ENCODE results near the gene CHN1.

CHN1 gene

DNA sequence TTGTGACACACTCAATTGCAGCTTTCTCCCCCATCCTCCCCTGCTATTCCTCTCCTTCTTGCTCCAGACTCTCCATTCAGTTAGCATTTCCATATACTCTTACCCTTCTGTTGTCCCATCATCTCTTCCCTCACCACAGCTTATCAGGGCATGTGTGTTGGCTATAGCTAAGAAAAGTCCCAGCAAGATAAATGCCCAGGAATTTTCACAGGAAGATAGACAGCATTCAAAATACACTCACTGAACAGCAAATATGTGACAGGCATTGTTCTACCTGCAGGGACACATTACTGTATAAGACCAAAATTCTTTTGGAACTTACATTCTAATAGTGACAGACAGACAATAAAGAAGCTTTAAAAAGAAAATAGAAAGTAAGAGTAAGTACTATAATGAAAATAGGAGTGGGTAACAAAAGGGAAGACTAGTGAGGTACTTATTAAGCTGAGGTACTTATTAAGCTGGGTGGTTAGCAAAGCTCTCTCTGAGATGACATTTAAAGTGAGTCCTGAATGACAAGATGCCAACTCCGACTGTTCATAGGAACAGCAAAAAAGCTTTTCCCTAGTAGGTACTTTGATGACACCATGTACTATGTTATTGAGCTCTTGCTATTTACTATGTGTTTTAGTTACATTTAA, 86.2 kb downstream of the CHN1 start:
- no peak for DNase-seq

DNA sequence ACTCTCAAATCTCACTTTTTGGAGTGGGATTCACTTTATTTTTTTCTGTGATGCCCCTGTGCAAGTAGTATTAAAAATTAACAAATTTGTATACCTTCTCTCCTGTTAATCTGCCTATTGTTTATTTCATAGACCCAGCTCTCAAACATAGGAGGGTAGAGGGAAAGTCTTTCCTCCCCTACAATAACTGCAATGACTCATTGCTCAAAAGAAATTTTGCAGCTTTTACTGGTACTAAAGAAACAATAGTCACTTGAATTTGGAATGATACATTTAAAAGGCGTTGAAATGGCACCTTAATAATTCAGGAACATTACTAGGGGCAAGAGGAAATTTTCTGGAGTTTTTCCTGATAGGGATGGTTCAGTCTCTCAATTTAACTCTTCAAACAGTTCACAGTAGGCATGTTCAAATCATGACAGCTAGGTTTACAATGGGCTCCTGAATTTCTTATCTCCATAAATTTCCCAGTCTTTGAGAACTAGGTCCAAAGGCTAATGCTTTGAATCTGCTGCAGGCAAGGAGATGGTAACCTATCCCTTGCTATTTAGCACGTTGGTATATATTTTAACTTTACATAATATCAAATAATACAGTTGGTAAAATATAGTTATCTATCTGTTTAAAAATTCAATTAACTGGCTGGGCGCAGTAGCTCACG, 88.8 kb downstream of the CHN1 start:
- no peak for DNase-seq

DNA sequence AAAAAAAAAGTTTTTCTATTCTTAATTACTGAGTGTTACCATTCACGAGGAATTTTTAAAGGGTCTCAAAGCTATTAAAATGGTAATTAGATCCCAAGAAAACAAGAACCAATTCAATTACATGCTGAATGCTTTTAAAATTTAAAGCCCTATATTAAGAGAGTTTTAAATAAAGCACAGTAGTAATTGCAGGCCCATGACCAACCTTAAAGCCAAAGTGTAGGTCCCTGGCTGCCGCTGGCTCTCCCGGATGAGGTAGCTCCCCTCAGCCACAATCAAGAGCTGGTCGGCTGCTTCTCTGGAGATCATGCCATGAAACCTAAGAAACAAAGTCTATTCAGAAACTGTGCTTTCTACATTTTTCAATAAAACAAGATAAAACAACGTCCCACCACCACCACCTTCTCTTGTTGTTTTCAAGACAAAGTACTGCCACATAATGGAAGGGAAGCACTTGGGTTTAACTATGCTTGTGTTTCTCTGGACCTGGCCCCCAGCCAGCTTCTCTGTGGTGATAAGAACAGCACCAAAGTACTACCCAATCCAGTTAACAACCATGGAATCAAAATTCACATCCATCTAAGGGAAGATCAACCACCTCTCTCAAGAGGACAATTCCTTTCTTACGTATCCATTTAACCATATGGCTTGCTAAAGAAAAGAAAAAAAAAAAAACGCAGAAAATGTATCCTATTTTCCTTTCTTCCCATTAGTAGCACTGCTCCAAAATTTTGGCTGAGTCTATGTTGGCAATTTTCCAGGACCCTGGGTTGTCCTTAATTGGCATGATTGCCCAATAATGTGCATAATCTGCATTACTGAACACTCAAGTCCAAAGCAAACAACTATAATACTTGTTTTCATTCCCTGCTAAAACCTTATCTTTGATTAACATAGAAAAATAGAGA, 90.1 kb downstream of the CHN1 start:
- no peak for DNase-seq

DNA sequence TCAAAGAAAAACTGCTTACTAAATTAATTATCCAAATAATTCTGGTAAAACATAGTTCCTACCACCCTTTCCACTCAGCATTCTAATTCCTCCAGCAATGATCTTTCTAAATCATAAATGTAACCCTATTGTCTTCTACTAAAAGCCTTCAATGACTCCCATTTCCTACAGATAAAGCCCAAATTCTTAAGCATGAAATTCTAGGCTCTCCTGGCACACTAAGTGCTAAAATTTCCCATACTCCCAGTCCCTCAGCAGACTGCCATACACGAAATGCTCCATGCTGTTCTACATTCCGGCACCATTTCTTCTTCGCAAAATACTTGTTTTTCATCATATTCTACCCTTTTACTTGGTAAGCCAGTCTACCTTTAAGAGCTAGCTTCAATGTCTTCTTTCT, 96.9 kb downstream of the CHN1 start:
- DNase-seq, result no peak

DNA sequence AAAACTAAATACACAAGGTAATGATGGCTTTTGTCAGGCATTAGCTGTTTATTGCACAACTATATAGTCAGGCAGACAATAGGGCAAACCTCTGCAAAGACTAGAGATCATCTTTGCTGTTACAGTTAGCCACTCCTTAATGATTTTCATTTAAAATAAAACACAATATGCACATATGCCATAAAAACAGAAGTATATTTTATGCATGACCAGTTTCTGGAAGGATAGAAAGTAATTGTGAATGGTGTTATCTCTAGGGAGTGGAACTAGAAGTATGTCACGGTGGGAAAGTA, 102.0 kb downstream of the CHN1 start:
- no peak for DNase-seq

DNA sequence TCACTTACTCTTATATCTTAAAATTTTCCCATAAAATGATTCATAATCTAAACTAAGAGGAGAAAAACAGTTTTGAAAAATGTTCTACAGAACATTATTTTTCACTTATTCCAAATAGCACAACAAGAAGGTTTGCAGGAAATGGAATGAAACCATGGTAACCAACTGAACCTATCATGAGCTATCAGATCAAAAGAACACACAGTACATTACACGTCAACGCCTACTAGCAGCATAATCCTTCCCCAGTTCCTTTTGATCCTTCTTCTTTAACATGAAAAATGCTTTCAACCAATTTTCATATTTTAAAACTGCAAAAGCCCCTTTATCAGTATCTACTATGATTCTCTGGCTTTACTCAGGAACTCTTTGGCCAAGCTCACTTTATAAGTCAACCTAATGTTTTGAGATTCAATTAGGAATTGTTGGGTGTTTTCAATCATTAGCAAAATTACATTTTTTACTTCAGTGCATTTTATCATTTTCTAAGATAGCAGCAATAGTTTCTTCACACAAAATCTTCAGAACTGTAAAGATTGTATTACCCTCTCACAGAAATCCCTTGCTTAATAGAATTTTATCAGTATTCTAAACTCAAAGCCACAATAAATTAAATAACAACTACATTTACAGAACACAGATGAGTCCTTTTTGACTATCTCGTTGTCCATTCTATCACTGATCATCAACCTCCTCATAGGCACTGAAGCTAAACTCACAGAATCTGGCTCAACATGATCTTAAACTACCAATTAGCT, 102.5 kb downstream of the CHN1 start:
- DNase-seq, result no peak

DNA sequence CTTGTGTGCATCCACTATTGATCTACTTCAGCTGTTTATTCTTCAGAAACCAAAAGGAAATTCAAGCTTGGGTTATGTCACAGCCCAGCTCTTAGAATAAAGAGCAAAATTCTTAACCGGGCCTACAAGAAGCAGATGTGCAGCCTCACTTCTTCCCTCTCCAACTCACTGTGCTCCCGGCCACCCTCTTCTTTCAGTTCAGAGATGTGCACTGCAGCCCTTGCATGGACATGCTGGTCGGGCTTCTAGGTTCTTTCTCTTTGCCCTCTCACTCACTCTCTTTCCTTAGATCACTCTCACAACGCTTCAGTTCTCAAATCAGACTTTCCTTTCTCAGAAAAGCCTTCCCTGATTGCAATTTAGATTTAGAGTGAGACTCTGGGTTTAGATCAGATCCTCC, 104.1 kb downstream of the CHN1 start:
- DNase-seq, result no peak

DNA sequence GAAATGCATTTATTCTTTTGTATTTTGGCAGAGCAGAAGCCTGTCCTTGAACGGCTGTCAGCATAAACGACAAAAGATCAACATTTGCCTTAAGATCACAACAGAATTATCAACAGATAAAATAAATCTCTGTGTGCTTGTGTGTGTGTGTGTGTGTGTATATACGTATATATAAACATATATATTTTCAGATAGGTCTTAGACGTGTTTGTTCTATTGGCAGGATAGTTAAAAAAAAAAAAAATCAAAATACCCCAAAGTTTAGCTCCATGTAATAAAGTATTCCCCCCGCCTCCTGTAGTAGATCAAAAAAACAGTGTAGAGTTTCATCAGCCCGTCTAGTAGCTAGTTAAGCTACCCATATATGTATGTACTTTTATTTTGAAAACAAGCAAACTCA, 107.9 kb downstream of the CHN1 start:
- no peak for DNase-seq

DNA sequence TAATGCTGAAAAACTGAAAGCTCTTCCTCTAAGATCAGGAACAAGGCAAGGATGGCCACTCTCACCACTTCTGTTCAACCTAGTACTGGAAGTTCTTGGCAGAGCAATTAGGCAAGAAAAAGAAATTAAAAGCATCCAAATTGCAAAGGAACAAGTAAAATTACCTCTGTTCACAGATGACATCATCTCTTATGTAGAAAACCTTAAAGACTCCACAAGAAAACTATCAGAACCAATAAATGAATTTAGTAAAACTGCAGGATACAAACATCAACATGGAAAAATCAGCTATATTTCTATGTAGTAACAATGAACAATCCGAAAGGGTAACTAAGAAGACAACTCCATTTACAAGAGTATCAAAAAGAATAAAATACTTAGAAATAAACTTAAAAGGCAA, 112.2 kb downstream of the CHN1 start:
- no peak for DNase-seq

DNA sequence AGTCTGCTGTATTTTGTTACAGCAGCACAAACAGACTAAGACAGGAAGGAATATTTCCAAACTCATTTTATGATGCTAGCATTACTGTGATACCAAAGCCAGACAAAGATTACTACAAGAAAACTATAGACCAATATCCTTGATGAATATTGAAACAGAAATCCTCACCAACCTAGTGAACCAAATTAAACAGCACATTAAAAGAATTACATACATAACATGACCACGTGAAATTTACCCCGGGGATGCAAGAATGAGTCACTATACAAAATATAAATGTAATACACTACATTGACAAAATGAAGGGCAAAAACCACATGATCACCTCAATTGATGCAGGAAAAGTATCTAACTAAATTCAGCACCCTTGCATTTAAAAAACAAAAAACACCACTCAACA, 112.6 kb downstream of the CHN1 start:
- DNase-seq, result no peak

DNA sequence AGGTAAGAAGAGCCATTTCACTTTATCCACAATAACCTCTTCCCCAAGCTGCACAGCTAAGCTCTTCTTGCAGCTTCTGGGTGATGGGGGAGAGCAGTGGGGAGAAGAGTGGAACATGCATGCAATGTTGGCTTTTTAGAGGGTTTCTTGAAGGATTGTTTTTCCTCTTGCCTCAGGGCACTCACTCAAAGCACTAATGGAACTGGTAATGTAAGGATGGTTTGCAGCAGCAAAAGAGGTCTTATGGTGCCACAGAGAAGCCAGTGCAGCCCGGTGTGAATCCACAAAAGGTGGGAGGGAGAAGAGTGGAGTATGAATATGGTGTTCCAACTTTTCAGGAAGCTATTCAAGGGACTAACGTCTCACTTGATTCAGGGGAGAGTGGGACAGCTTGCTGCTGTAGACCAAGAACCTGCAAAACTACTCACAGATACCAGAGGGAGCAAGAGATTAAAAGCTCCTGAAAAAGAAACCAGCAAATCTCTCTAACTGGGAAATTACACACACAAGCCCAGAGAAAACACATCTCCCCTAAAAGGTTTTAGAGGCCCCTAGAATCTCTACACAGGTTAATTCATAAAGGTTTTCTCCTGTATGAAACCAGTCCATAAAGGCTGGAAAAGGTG, 116.4 kb downstream of the CHN1 start:
- no peak for DNase-seq

DNA sequence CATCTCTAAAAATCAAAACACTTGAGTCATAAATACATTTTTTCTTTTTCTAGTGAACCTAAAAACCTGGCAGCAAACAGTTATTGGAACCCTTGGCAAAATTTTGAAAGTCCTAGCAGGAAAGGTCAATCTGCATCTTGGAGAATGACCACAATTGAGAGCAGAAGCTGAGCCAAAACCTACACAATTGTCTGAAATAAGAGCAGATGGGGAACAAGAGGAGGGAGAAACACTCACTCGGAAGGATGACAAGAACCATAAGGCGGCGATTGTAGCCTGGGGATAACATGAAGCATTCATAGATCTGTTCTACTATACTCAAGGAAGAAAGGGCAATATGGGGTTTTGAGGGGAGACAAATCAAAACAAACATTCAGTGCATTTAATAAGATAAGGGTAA, 117.0 kb downstream of the CHN1 start:
- no peak for DNase-seq

DNA sequence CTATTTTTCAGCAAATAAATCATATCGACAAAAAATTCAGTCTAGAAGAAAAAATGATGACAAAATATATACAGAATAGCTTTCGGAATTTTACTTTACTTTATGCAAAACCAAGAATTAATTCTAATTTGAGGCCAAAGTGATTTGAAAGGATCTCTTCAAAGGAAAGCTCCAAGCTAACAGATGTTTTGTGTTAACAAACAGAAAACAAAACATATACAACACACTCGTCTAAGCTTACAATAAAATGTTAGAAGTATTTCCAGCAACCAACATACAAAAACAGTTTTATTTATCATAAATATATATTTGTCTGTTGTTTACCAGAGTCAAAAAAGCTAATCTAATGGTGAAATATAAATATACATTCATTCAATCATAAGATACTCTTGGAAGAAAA, 122.8 kb downstream of the CHN1 start:
- no peak for DNase-seq

DNA sequence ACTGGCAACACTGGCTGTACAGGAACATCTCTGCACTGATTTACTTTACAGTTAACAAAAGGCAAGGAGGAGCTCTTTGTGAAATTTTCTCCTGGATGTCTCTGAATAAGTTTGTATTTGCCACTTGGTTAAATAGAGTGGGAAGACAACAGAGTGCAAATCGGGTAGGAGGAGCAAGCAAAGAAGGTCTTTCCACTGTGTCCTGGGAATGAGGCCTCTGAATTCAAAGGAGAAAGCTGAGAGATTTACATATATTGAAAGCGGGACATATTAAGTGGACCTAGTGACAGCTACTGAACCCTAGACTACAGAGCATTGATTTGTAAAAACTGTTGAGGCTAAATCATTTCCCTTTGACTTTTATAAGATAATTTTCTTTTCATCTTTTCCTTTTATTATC, 123.5 kb downstream of the CHN1 start:
- DNase-seq, result no peak

DNA sequence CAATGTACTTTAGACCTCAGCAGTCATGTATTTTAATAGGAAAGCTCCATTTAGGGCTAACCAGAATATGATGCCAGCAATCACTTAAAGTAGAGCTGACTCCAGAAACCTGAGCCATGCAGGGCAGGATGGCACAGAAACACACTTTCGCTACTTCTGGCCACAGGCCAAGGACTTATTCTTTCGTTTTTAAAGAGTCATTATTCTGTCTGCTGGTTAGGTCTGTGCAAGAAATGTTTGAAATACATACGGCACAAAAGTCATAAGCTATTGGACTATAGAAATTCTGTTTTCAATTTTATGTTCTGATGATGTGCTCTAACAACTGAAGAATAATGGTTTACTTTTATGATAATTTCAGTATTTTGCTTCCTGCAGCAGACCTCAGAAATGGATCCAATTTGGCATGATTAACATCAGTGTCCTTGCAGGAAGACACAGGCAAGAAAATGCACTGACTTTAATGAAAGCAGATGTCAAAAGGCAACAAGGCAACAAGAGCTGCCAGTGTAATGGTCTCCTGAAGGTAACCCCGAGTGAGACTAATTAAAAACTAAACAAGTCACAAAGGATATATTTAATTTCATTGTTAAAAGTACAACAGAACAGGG, 126.5 kb downstream of the CHN1 start:
- DNase-seq, result no peak

DNA sequence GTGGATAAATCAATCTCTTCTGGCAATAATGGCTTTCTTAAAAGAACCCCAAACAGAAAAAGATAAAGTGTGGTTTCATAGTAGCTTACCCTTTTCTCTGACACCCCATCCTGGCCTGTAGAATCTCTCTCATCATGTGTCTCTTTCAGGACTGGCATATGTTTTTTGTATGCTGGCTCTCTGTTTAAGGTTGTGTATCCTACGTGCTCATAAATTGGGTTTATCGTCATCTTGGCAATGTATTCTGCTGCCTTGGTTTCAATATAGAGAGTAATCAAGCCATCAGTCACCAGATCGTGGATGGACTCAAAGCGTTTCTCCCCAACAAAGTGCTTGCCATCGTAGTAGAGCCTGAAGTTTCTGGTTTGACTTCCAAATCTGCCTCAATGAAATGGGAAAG, 127.4 kb downstream of the CHN1 start:
- DNase-seq, result no peak

DNA sequence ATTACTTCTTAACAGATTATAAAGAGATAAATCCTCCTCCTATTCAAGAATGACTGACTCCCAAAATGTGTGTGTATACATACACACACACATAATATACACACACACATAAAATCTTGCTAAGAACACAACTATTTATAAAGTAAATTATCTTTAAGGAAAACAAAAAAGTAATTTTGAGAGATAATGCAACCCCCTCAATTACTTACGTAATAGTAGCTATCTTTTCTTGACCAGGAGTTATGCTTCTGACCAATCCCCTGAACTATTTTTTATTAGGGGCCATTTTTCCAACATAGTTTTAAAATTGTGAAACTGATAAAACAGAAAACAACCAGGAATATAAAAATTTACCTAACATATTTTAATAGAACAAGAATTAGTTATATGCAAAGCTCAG, 127.9 kb downstream of the CHN1 start:
- no peak for DNase-seq

DNA sequence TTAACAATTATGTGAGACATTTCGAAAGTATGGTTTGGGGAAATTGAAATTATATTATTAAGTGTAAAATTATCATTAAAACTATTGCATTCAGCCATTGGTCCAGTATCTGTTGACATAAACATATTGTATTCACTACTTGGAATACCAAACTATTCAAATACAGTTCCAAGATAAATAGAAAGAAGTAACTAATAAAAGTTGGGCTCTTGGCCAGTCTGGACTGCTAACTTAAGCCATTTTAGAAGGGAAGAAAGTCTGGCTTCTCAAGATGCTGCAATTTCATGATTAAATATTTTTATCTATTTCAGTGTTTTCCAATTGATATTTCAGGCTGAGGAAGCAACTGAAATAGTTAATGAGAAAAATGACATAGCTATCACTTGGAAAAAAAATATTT, 131.1 kb downstream of the CHN1 start:
- no peak for DNase-seq

DNA sequence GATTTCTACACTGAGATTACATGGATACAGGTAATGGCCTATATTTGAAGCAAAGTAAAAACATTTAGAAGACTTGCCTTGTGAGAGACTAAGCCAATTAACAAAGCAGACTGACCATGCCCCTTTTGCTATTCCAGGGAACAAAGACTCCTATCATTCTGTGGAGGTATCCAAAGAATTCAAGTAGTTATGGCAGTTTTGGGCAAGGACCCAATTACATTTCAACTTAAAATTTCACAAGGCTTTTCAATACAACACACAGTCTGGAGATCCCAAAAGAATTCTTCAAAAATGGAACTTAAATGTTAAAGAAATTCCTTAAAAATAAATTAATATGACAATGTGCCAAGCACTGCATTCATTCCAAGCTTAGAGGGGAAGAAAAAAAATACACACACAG, 131.7 kb downstream of the CHN1 start:
- DNase-seq, result no peak

DNA sequence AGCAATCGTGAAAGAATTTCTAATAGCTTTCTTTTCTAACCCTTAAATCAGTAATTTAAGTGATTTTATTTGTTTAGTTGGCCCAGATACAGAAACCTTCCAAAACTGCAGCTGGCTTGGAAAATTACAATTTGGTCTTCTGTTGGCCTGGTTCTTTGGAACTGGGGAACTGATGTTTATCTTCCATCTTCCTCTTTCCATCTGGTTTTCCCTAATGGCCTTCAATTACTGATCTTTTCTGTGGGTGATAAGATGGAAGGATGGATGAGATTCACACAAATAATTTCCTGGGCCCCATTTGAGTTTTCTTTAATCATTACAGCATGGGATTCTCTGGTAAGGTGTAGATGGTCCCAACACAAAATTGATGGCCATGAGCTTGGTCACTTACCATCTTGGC, 134.4 kb downstream of the CHN1 start:
- DNase-seq, result no peak

DNA sequence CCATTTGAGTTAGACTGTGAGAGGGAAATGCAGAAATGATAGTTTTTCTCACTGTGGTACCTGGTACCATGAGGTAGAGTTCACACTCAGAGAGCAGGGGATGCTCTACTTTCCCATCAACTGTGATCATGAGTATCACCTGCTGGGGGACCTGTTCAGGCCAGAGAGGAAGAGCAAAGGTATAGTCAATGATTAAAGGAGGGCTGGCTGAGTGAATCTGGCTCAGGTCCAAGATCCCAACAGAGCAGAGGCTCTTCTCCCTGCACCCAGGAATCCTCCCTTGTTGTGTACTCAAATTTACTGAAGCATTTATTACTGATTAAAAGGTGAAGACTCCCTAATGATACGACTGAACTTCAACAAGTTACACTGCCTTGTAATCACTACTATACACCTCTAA, 136.3 kb downstream of the CHN1 start:
- no peak for DNase-seq

DNA sequence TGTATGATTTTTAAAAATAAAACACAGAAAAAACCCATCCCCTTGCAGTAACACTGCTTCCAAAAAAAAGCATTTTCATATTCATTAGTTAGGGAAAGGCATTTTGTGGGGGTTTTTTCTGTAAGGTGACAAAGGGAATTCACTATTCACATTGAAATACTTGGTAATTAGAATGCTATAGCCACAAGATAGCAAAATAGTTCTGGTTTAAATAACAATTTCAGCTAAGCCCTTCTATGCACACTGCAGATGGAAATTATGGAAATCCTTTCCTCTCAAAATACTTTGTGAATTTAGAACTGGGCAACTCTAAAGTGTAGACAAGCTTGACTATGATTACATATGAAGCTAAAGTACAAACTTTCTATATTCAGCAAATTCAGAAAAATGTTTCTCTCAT, 138.8 kb downstream of the CHN1 start:
- DNase-seq, result no peak

DNA sequence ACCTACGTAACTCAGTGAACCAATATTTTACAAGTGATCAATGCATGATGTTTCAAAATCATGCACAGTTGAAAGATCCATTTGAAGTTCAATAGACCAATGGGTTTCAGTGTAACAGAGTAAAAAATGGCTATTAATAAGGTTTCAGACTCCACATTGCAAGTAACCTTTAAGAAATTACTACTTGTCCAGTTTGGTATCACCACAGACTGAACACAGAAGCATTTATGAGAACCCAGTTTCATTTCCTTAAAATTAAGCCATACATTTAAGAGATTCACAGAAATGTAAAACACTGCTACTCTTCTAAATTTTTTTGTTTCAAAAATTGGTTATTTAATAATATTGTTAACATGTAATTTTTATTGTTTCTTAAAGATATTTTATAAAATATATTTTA, 142.0 kb downstream of the CHN1 start:
- DNase-seq, result no peak

Measured in KG1 (cell line).